Stimulated activated naive B cell treated with anti-CD40 and anti-IgM and Interleukin-4, amounts not matched to agents 10 μg/mL and 1 μg/mL and 100 μg/mL, for 72 hours (primary cell): ENCODE measurements around the gene TFEB.
"Not testable (repeated sequence)": the region's sequence is repeated elsewhere in the genome, so short reads cannot be mapped to it uniquely, and the experiment has no call there.

Source experiments
- ATAC-seq, 2 donors: fragments of 150-1000 bp; cut with Tn5 transposase; replicated peaks; 2 replicates each; pipeline ENCODE4 v1.10.0; 2021; ENCODE audit warnings: moderate library complexity in 1 of 2
- DNase-seq: peaks from one replicate; pipeline ENCODE4 v3.0.0; 2021
- H3K27ac Mint-ChIP-seq: one replicate; pipeline ENCODE4 v1.8.0; 2022; ENCODE audit warnings: mild to moderate bottlenecking, mixed read lengths
- H3K27me3 Mint-ChIP-seq, 2 donors: one replicate each; pipeline ENCODE4 v1.8.0; 2022; ENCODE audit warnings: mixed read lengths in 2 of 2
- H3K36me3 Mint-ChIP-seq, 2 donors: one replicate each; pipeline ENCODE4 v1.8.0; 2022; ENCODE audit warnings: mixed read lengths in 2 of 2, mild to moderate bottlenecking in 1 of 2
- H3K4me1 Mint-ChIP-seq, 2 donors: one replicate each; pipeline ENCODE4 v1.8.0; 2022; ENCODE audit warnings: mixed read lengths in 2 of 2, mild to moderate bottlenecking in 1 of 2
- H3K4me3 Mint-ChIP-seq, 2 donors: one replicate each; pipeline ENCODE4 v1.8.0; 2022; ENCODE audit warnings: mild to moderate bottlenecking in 2 of 2, mixed read lengths in 2 of 2, moderate library complexity in 1 of 2
- H3K9me3 Mint-ChIP-seq, 2 donors: one replicate each; pipeline ENCODE4 v1.8.0; 2022; ENCODE audit warnings: mixed read lengths in 2 of 2, mild to moderate bottlenecking in 1 of 2

The TFEB gene

GRCh38 chr6:41771058-41771983 lies 35.9 kb upstream of the TFEB start:
- ATAC-seq (no peak), DNase-seq (no peak)
- Mint-ChIP-seq H3K27ac (no peak overlapping the region), H3K9me3 (no peaks in the 10 kb centered on the region), H3K4me3 (no peak overlapping the region), H3K36me3 (peaks cover 30 to 43% of the 10 kb centered on the region in 2 donors), H3K4me1 (no peaks in the 10 kb centered on the region), H3K27me3 (no peaks in the 10 kb centered on the region)

GRCh38 chr6:41770381-41771057 lies 35.1 kb upstream of the TFEB start:
- no peak overlapping the region for H3K27ac Mint-ChIP-seq
- no peaks in the 10 kb centered on the region for H3K9me3 Mint-ChIP-seq
- no peak for ATAC-seq
- peaks cover 30 to 43% of the 10 kb centered on the region in 2 donors for H3K36me3 Mint-ChIP-seq
- H3K4me1 Mint-ChIP-seq: no peaks in the 10 kb centered on the region
- H3K27me3 Mint-ChIP-seq: no peaks in the 10 kb centered on the region
- DNase-seq: no peak
- H3K4me3 Mint-ChIP-seq: no peak overlapping the region

GRCh38 chr6:41769376-41769775 lies 34.0 kb upstream of the TFEB start:
- Mint-ChIP-seq H3K9me3 (no peaks in the 10 kb centered on the region), H3K27ac (no peak overlapping the region), H3K4me3 (no peak overlapping the region), H3K36me3 (peaks cover 22 to 31% of the 10 kb centered on the region in 2 donors), H3K4me1 (no peaks in the 10 kb centered on the region), H3K27me3 (no peaks in the 10 kb centered on the region)
- ATAC-seq: no peak
- DNase-seq: no peak

GRCh38 chr6:41768545-41769308 lies 33.3 kb upstream of the TFEB start:
- DNase-seq: no peak
- no peaks in the 10 kb centered on the region for H3K4me1 Mint-ChIP-seq
- no peak for ATAC-seq
- peaks cover 18 to 26% of the 10 kb centered on the region in 2 donors for H3K36me3 Mint-ChIP-seq
- no peak overlapping the region for H3K27ac Mint-ChIP-seq
- H3K4me3 Mint-ChIP-seq: no peak overlapping the region
- no peaks in the 10 kb centered on the region for H3K27me3 Mint-ChIP-seq
- H3K9me3 Mint-ChIP-seq: no peaks in the 10 kb centered on the region

DNA sequence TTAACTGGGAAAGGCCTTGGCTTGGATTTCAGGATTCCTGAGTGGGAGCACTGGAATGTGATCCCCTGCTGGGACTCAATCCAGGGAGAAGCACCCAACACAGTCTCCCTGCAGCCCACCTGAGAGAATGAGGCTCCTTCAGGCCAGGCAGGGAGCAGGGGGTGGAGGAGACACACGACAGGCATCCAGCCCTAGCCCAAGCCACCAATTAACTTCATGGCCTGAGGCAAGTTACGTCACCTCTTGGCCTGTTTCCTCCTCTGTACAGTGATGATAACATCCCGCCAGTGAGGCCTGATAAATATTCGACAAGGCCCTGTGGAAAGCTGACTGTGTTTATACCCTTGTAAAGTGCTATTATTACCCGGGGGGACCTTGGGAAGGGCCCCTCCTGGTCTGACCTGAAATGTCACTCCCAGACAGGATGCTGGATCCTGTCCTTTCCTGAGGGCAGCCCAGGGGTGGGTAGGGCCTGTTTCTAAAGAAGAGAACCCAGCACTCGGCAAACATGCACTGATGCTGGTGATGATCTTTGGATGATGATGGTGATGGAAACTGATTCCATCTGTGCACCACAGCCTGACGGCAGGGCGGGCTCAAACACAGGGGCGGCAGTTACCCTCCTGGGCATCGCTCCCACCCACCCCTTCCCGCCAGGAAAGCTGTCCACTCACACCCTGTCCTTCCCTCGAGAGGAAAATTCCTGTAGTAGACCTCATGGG lies 31.9 kb upstream of the TFEB start:
- H3K36me3 Mint-ChIP-seq: peaks cover 15 to 21% of the 10 kb centered on the region in 2 donors
- no peak overlapping the region for H3K4me3 Mint-ChIP-seq
- ATAC-seq (no peak), DNase-seq (no peak)
- H3K27me3 Mint-ChIP-seq: peaks cover 0 to 4% of the 10 kb centered on the region in 2 donors
- H3K9me3 Mint-ChIP-seq: no peaks in the 10 kb centered on the region
- no peak overlapping the region for H3K27ac Mint-ChIP-seq
- no peaks in the 10 kb centered on the region for H3K4me1 Mint-ChIP-seq

- H3K9me3 Mint-ChIP-seq, DNase-seq, H3K4me1 Mint-ChIP-seq, H3K27me3 Mint-ChIP-seq, ATAC-seq, H3K4me3 Mint-ChIP-seq, H3K27ac Mint-ChIP-seq: not testable (repeated sequence)
- peaks cover 9 to 14% of the 10 kb centered on the region in 2 donors for H3K36me3 Mint-ChIP-seq
These were observed 30.7 kb upstream of the TFEB start for GRCh38 chr6:41766043-41766664.

DNA sequence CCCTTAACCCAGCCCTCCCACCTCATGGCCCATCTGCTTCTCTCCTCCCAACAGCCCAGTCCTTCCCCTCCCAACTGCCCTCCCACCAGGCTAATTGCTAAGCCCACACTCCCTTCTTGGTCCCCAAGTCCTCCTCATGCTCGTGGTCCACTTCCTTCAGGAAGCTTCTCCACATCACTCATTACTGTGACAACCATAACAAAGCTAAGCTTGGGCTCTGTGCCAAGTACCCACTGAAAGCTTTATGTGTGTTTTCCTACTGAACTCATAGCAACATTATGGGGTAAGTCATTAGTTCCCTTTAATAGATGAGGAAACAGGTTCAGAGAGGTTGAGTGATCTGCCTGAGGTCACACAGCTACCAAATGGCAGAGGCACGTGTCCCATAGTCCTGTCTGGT lies 28.1 kb upstream of the TFEB start:
- peaks cover 0 to 4% of the 10 kb centered on the region in 2 donors for H3K27me3 Mint-ChIP-seq
- DNase-seq (no peak), ATAC-seq (no peak)
- no peak overlapping the region for H3K27ac Mint-ChIP-seq
- no peaks in the 10 kb centered on the region for H3K9me3 Mint-ChIP-seq
- H3K4me1 Mint-ChIP-seq: peaks cover 0 to 2% of the 10 kb centered on the region in 2 donors
- H3K4me3 Mint-ChIP-seq: no peak overlapping the region
- peaks cover 0 to 3% of the 10 kb centered on the region in 2 donors for H3K36me3 Mint-ChIP-seq

- ATAC-seq: peak; percentile 38 to 53
- Mint-ChIP-seq H3K36me3 (no peaks in the 10 kb centered on the region), H3K9me3 (no peaks in the 10 kb centered on the region), H3K4me1 (peaks cover 4 to 10% of the 10 kb centered on the region in 2 donors), H3K4me3 (no peak overlapping the region), H3K27me3 (peaks cover 9 to 13% of the 10 kb centered on the region in 2 donors), H3K27ac (no peak overlapping the region)
- DNase-seq: no peak
These were observed 24.6 kb upstream of the TFEB start for GRCh38 chr6:41759905-41760579.

DNA sequence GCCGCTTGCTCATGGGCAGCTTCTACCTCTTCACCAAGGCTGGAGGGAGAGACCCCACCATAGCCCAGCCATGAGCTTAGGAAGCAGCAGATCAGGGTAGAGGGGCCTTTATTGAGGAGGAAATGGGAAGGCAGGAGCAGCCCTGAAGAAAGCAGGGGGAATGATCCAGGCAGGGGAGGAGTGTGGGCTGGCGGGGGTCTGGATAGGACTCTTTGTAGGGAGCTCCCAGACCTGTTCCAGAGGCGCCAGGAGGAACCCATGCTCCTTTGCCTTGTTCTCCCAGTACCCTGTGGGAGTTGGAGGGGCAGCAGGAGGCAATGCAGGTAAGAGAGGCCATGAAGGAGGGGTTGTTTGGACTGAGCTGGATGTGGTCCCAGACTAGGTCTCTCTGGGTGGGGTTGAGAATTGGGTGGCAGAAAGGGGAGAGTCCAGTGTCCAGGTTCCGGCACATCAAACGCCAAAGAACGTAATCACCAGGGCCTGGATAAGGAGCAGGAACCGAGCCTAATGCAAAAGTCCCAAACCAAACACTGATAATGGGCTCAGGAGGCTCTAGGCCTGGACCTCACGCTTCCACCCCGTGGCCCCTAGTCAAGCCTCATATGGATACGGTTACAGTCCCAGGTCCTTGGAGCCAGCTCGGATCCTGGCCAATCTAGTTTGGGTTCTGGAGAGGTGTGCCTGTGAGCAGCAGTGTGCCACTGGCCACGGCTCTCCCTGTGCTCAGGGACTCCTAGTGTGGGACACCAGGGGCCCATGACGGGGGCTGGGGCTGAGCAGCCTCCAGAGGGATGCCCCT lies 23.9 kb upstream of the TFEB start:
- Mint-ChIP-seq H3K9me3 (no peaks in the 10 kb centered on the region), H3K4me3 (no peak overlapping the region), H3K27ac (no peak overlapping the region), H3K4me1 (peaks cover 4 to 10% of the 10 kb centered on the region in 2 donors), H3K27me3 (peaks cover 9 to 16% of the 10 kb centered on the region in 2 donors), H3K36me3 (no peaks in the 10 kb centered on the region)
- ATAC-seq: no peak
- no peak for DNase-seq

DNA sequence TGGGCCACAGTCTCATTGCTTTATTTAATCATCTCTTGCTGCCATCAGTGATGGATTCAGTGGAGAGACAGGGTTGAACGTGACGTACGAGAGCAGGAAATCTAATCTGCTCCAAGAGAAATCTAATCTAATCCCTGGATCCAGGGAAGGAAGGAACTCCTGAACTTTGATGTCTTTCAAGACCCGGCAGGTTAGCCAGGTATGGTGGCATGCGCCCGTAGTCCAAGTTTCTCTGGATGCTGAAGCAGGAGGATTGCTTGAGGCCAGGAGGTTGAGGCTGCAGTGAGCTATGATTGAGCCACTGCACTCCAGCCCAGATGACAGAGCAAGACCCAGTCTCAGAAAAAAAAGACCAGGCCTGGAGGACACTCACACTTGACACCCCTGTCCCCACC lies 23.2 kb upstream of the TFEB start:
- peaks cover 9 to 16% of the 10 kb centered on the region in 2 donors for H3K27me3 Mint-ChIP-seq

GRCh38 chr6:41757931-41758640 lies 22.7 kb upstream of the TFEB start:
- no peaks in the 10 kb centered on the region for H3K36me3 Mint-ChIP-seq
- ATAC-seq (peak in 1 of 2 donors; percentile 28), DNase-seq (no peak)
- H3K9me3 Mint-ChIP-seq: no peaks in the 10 kb centered on the region
- peaks cover 9 to 16% of the 10 kb centered on the region in 2 donors for H3K27me3 Mint-ChIP-seq
- no peak overlapping the region for H3K4me3 Mint-ChIP-seq
- peaks cover 4 to 10% of the 10 kb centered on the region in 2 donors for H3K4me1 Mint-ChIP-seq
- H3K27ac Mint-ChIP-seq: no peak overlapping the region

More for the DNA sequence above, 23.2 kb upstream of the TFEB start:
- no peak for DNase-seq
- no peak overlapping the region for H3K4me3 Mint-ChIP-seq
- H3K4me1 Mint-ChIP-seq: peaks cover 4 to 10% of the 10 kb centered on the region in 2 donors
- no peaks in the 10 kb centered on the region for H3K36me3 Mint-ChIP-seq
- ATAC-seq: no peak
- H3K9me3 Mint-ChIP-seq: no peaks in the 10 kb centered on the region
- H3K27ac Mint-ChIP-seq: no peak overlapping the region

DNA sequence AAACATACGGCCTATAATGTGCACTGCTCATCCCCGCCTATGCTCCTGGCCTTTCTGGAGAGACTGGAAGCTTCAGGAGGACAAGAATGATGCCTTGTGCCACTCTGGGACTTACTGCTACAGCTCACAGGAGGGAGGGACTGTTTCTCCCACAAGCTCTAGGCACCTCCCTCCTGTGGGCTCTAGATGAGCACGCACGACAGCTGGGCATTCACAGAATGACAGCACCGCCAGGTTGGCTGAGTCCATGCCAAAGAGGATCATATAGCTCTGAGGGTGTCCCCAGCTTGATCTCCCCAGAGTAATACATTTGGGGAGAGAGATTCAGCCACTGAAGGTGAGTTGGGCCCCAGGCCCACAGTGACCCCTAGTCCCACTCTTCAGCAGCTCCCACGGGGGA lies 21.9 kb upstream of the TFEB start:
- no peak overlapping the region for H3K27ac Mint-ChIP-seq
- H3K27me3 Mint-ChIP-seq: peaks cover 9 to 12% of the 10 kb centered on the region in 2 donors
- no peak overlapping the region for H3K4me3 Mint-ChIP-seq
- no peaks in the 10 kb centered on the region for H3K36me3 Mint-ChIP-seq
- H3K4me1 Mint-ChIP-seq: peaks cover 4 to 10% of the 10 kb centered on the region in 2 donors
- no peaks in the 10 kb centered on the region for H3K9me3 Mint-ChIP-seq
- ATAC-seq (no peak), DNase-seq (no peak)
